ENCODE results near the gene PI16. TPM values are rescaled to one million over a fixed set of nuclear protein-coding genes. Genes with fewer than 3 reads are reported as not detected.

The PI16 gene
- total and polyA plus RNA-seq, 2 donors (not counting 3 experiments of a cell fraction or from before 2014, with no cell fraction given): 0.14 TPM; not detected in 1

DNA sequence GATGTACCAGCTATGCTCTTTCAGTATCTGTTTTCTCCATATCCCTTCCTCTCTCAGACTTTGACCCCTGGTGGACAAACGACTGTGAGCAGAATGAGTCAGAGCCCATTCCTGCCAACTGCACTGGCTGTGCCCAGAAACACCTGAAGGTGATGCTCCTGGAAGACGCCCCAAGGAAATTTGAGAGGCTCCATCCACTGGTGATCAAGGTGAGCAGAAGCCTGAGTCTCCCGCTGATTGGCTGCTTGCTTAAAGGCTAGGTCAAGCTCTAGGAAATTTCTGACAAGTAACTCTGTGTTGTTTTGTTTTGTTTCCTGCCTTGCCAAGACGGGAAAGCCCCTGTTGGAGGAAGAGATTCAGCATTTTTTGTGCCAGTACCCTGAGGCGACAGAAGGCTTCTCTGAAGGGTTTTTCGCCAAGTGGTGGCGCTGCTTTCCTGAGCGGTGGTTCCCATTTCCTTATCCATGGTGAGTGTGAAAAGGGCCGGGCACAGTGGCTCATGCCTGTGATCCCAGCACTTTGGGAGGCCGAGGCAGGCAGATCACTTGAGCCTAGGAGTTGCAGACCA lies 40.2 kb upstream of the PI16 start:
- Histone ChIP-seq H4K20me1 (replicated peaks; ENCODE audit: control insufficient read depth, extremely low read depth, insufficient read depth, low read length) (no peaks in the 10 kb centered on the region), H3K9me3 (replicated peaks; ENCODE audit: control insufficient read depth, insufficient read depth, low read length) (no peaks in the 10 kb centered on the region), H3K9me1 (replicated peaks; ENCODE audit: control insufficient read depth, extremely low read depth, insufficient read depth, low read length) (no peaks in the 10 kb centered on the region), H3K9ac (replicated peaks; ENCODE audit: extremely low read depth, insufficient read depth, low read length) (no peak overlapping the region), H3K4me2 (ENCODE audit: insufficient read depth, low read length) (no peak overlapping the region), H2AFZ (ENCODE audit: low read depth, low read length) (no peak overlapping the region), H3K79me2 (ENCODE audit: control insufficient read depth, insufficient read depth, low read length) (no peaks in the 10 kb centered on the region), H3K4me1 (ENCODE audit: control insufficient read depth, extremely low read depth, insufficient read depth, low read length) (peaks cover 8% of the 10 kb centered on the region), H3K27me3 (ENCODE audit: control insufficient read depth in 2 of 2, insufficient read depth in 2 of 2, low read length in 2 of 2) (no peaks in the 10 kb centered on the region), H3K4me3 (replicated peaks in 1 of 3; ENCODE audit: insufficient read depth in 1 of 3, low read depth in 1 of 3, low read length in 3 of 3) (no peak overlapping the region), H3K27ac (ENCODE audit: insufficient read depth, low read depth, low read length) (peak overlapping the region; percentile 47), H3K36me3 (ENCODE audit: control insufficient read depth in 2 of 2, extremely low read depth in 1 of 2, insufficient read depth in 2 of 2, low read length in 2 of 2) (peaks cover 0 to 5% of the 10 kb centered on the region in 2 experiments)
- TF ChIP-seq CTCF (IDR thresholded peaks at IDR 0.05; ENCODE audit: extremely low read depth in 1 of 2, insufficient read depth in 1 of 2, low read depth in 1 of 2, low read length in 2 of 2): peak; percentile 19 to 34
- TF ChIP-seq POLR2A (IDR thresholded peaks at IDR 0.05; ENCODE audit: low read depth, low read length): no peak
- FAIRE-seq (peak; percentile 78), DNase-seq (ENCODE audit: low read depth, low spot score) (peak; percentile 75)
- no TSS peak for BruUV-seq (replicated peaks)
- ChIA-PET POLR2A (interaction anchor here (1.3 kb wide), 1 partner anchor 72 kb away, joined by 3 read pairs; the partner anchor contains the start of gene MTCH1), CTCF (interaction anchor here (0.6 to 4.7 kb wide), 30 partner anchors 9 to 296 kb away, joined by 3 to 84 read pairs (median 4); partner anchors contain the start of genes C6orf89, MTCH1, PI16 and PPIL1)
- intact Hi-C loops (cut with micrococcal nuclease): loop anchor here (1.0 kb wide), 2 partner anchors 104 to 148 kb away; no protein-coding TSS in a partner anchor
- dilution Hi-C loops (cut with MboI; ENCODE audit: extremely low pct_ligation_motif_present, low sequenced_read_pairs): no loop called here

DNA sequence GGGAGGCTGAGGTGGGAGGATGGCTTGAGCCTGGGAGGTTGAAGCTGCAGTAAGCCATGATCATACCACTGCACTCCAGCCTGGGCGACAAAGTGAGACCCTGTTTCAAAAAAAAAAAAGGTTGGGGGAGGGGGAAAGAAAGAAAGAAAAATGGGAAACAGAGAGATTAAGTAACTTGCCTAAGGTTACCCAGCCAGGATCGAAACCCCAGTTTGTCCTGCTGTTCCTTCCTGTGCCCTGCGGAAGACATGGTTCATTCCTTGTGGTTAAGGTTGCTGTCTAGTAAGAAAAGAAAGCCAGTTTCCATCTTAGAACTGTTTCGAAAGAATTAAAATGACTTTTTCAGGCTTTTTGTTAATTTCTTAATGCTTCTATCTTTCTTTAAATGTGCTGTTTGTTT lies 38.9 kb upstream of the PI16 start:
- intact Hi-C loops (cut with micrococcal nuclease) (no loop called here), dilution Hi-C loops (cut with MboI; ENCODE audit: extremely low pct_ligation_motif_present, low sequenced_read_pairs) (no loop called here)
- no peak overlapping the region for H3K4me2 ChIP-seq (ENCODE audit: insufficient read depth, low read length)
- H3K36me3 ChIP-seq (ENCODE audit: control insufficient read depth in 2 of 2, extremely low read depth in 1 of 2, insufficient read depth in 2 of 2, low read length in 2 of 2): peaks cover 2 to 5% of the 10 kb centered on the region in 2 experiments
- H3K4me1 ChIP-seq (ENCODE audit: control insufficient read depth, extremely low read depth, insufficient read depth, low read length): peaks cover 8% of the 10 kb centered on the region
- FAIRE-seq (no peak), DNase-seq (ENCODE audit: low read depth, low spot score) (no peak)
- TF ChIP-seq GATA2 (IDR thresholded peaks at IDR 0.05; ENCODE audit: insufficient read depth, insufficient read length, low read depth, low read length): no peak
- TF ChIP-seq FOS (IDR thresholded peaks at IDR 0.05; ENCODE audit: borderline replicate concordance, insufficient read depth, low read length): no peak
- no peak for TF ChIP-seq MYC (IDR thresholded peaks at IDR 0.05; ENCODE audit: low read depth, low read length)
- no peak for TF ChIP-seq EZH2 (IDR thresholded peaks at IDR 0.05; ENCODE audit: borderline replicate concordance, low read depth, low read length, severe bottlenecking)
- no peak for TF ChIP-seq CTCF (IDR thresholded peaks at IDR 0.05; ENCODE audit: extremely low read depth in 1 of 2, insufficient read depth in 1 of 2, low read depth in 1 of 2, low read length in 2 of 2)
- no peak for TF ChIP-seq JUN (IDR thresholded peaks at IDR 0.05; ENCODE audit: borderline replicate concordance, insufficient read depth, insufficient read length, low read depth)
- TF ChIP-seq MAX (IDR thresholded peaks at IDR 0.05; ENCODE audit: insufficient read depth, insufficient read length): no peak
- no peak for TF ChIP-seq POLR2AphosphoS5 (IDR thresholded peaks at IDR 0.05; ENCODE audit: insufficient read depth, low read depth, low read length)
- TF ChIP-seq POLR2A (IDR thresholded peaks at IDR 0.05; ENCODE audit: low read depth, low read length): no peak
- H2AFZ ChIP-seq (ENCODE audit: low read depth, low read length): no peak overlapping the region
- H4K20me1 ChIP-seq (replicated peaks; ENCODE audit: control insufficient read depth, extremely low read depth, insufficient read depth, low read length): no peaks in the 10 kb centered on the region
- no peak overlapping the region for H3K4me3 ChIP-seq (replicated peaks in 1 of 3; ENCODE audit: insufficient read depth in 1 of 3, low read depth in 1 of 3, low read length in 3 of 3)
- H3K79me2 ChIP-seq (ENCODE audit: control insufficient read depth, insufficient read depth, low read length): no peaks in the 10 kb centered on the region
- no peaks in the 10 kb centered on the region for H3K9me3 ChIP-seq (replicated peaks; ENCODE audit: control insufficient read depth, insufficient read depth, low read length)
- CTCF ChIA-PET: interaction anchor here (1.1 to 4.7 kb wide), 3 partner anchors 64 to 149 kb away, joined by 5 to 84 read pairs (median 46); no protein-coding TSS in a partner anchor
- H3K27ac ChIP-seq (ENCODE audit: insufficient read depth, low read depth, low read length): no peak overlapping the region
- H3K9ac ChIP-seq (replicated peaks; ENCODE audit: extremely low read depth, insufficient read depth, low read length): no peak overlapping the region
- BruUV-seq (replicated peaks): no TSS peak
- H3K27me3 ChIP-seq (ENCODE audit: control insufficient read depth in 2 of 2, insufficient read depth in 2 of 2, low read length in 2 of 2): no peaks in the 10 kb centered on the region
- POLR2A ChIA-PET: no interaction called here
- no peaks in the 10 kb centered on the region for H3K9me1 ChIP-seq (replicated peaks; ENCODE audit: control insufficient read depth, extremely low read depth, insufficient read depth, low read length)
